ENCODE data around the gene OR2A1.
"Not testable (repeated sequence)": the region's sequence is repeated elsewhere in the genome, so short reads cannot be mapped to it uniquely, and the experiment has no call there.

The OR2A1 gene

GRCh38 chr7:144323359-144323758 is 11.1 kb downstream of the OR2A1 start:
- not testable (repeated sequence) for DNase-seq (ENCODE audit: low read depth in 3 of 3, low spot score in 1 of 3)

- not testable (repeated sequence) for DNase-seq (ENCODE audit: low read depth in 3 of 3, low spot score in 1 of 3)
These were observed 13.6 kb downstream of the OR2A1 start for GRCh38 chr7:144325868-144326267.

DNA sequence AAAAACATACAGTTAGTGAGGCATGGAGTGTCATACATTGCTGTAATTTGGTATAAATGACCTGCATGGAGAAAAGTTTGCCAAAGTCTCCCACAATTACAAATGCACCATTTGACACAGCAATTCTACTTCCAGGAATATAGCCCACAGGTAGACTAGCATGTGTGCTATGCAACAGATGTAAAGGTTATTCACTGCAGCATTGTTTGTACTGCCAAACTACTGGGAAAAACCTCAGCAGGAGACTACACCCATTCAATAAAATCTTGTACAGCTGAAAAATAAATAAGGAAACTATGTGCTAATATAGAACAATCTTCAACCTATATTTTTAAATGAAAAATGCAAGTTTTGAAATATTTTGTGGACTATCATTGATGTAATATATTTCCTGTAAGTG is 17.8 kb downstream of the OR2A1 start:
- not testable (repeated sequence) for DNase-seq (ENCODE audit: low read depth in 3 of 3, low spot score in 1 of 3)

DNA sequence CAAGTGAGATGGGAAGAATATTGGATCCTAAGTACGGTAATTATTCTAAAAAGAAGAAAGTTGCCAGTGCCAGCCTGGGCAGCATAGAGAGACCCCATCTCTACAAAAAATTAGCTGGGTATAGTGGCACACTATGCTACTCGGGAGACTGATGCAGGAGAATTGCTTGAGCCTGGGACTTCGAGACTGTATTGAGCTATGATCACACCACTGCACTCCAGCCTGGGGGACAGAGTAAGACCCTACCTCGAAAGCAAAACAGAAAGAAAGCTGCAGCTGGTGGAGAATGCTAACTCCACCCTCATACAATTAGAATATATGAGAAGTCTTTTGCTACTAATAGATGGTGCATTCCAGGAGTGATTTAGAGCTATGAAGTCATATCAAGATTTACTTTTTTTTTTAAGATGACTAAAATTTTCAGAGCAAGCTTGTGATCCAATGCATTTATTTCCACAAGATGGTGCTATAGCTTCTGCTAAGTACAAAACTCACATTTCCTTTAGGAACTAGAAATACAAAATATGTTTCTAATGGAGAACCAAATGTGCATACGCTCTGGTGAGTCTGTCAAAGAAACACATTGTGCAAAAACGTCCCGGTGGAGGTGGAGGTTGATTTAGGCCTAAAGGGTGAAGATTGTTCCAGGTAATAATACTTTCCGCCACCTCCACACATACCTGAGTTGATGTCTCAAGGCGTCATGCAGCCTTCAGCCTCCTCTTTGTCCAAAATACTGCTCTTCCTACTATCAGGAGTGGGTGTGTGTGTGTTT is 19.2 kb downstream of the OR2A1 start:
- not testable (repeated sequence) for DNase-seq (ENCODE audit: low read depth in 3 of 3, low spot score in 1 of 3)

- DNase-seq (ENCODE audit: low read depth in 3 of 3, low spot score in 1 of 3): not testable (repeated sequence)
These were observed 19.7 kb downstream of the OR2A1 start for GRCh38 chr7:144331996-144332288.

GRCh38 chr7:144348625-144349024 is 36.4 kb downstream of the OR2A1 start:
- DNase-seq (ENCODE audit: low read depth in 3 of 3, low spot score in 1 of 3): not testable (repeated sequence)

DNA sequence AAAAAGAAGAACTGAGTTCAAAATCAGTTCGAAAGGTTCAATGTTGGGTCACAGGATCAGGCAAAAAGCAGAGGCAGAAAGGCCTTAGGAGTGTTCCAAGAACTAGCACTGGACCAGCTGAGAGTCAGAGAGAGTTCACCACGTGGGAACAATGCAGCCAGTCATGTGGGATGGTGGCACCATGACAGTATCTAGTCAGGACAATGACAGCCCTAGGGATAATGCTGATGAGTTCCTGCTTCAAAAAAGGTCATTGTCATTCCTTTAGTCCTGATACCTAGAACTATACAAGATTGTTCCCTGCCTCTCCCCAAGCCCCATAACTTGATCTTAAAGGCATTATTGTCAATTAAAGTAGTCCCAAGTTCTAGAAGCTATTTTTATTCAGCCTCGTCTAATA is 39.4 kb downstream of the OR2A1 start:
- not testable (repeated sequence) for DNase-seq (ENCODE audit: low read depth in 3 of 3, low spot score in 1 of 3)

GRCh38 chr7:144355176-144355822 is 43.1 kb downstream of the OR2A1 start, which contains the start of gene ARHGEF5:
TSS of gene ARHGEF5 (plus strand) at chr7:144355402. CDS start at chr7:144362670, 7,268 bp downstream.
- DNase-seq (ENCODE audit: low read depth in 3 of 3, low spot score in 1 of 3): not testable (repeated sequence)

- DNase-seq (ENCODE audit: low read depth in 3 of 3, low spot score in 1 of 3): not testable (repeated sequence)
These were observed 44.0 kb downstream of the OR2A1 start for GRCh38 chr7:144356185-144356584.

DNA sequence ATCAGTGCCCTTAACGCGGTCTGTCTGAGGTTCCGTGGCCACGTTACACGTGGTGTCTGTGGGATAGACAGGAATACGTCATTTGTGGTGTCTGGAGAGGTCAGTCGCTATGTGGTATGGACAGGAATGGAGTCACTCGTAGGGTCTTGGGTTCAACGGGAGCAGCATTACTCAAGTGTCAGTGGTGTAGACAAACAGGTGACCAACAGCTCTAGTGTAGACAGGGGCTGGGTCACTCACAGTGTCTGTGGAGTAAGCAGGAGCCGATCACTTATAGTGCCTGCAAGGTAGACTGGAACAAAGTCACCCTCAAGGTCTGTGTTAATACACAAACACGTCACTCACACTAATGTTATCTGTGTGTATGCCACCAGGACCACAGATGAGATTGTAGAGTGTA is 44.6 kb downstream of the OR2A1 start:
- not testable (repeated sequence) for DNase-seq (ENCODE audit: low read depth in 3 of 3, low spot score in 1 of 3)

- not testable (repeated sequence) for DNase-seq (ENCODE audit: low read depth in 3 of 3, low spot score in 1 of 3)
These were observed 49.8 kb downstream of the OR2A1 start for GRCh38 chr7:144362061-144362460.

DNA sequence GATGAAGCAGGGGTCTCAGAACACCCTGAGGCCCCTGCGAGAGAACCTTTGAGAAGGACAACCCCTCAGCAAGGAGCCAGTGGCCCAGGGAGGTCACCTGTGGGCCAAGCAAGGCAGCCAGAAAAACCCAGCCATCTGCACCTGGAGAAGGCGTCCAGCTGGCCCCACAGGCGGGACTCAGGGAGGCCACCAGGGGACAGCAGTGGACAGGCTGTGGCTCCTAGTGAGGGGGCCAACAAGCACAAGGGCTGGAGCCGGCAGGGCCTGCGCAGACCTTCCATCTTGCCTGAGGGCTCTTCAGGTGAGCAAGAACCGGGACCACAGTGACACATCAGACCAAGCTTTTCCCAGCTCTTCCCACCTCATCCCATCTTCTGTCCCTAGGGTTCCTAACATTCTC is 53.3 kb downstream of the OR2A1 start:
- DNase-seq (ENCODE audit: low read depth in 3 of 3, low spot score in 1 of 3): not testable (repeated sequence)

- not testable (repeated sequence) for DNase-seq (ENCODE audit: low read depth in 3 of 3, low spot score in 1 of 3)
These were observed 55.0 kb downstream of the OR2A1 start for GRCh38 chr7:144367250-144367649.

DNA sequence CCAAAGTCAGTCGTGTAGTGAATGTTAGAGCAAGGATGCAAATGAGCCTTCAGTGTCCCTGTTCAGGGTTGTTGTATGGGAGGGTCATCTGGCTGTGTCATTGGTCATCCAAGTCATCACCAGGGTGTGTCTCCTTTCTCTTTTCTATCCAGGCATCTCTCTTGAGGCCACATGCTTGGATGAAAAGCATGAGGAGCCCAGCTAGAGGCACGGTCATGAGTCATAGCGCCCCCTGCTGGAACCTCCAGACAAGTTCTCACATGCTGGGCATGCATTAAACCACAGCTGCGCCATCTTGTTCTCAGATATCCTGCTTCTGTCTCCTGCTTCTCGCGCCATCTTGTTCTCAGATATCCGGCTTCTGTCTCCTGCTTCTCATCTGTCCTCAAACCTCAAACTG is 57.0 kb downstream of the OR2A1 start:
- DNase-seq (ENCODE audit: low read depth in 3 of 3, low spot score in 1 of 3): not testable (repeated sequence)

Measured in stimulated activated CD4-positive, alpha-beta T cell treated with anti-CD3 and anti-CD28 coated beads, TNF-alpha, amount 100 ng/mL, for 1 hour (primary cell).